ENCODE measurements around the gene FBN1. TPM values are rescaled to one million over a fixed set of nuclear protein-coding genes. Genes with fewer than 3 reads are reported as not detected.

Gene FBN1
- total and polyA plus RNA-seq, 8 donors = 4.7 to 384 (median 42.6) TPM

- Histone ChIP-seq H3K27me3 (no peaks in the 10 kb centered on the region), H3K27ac (peak overlapping the region in 4 of 5 donors; percentile 22 to 57 (median 40)), H3K4me3 (no peak overlapping the region), H3K4me1 (peaks cover 0 to 32% (median 20%) of the 10 kb centered on the region in 4 donors), H3K9me3 (no peaks in the 10 kb centered on the region), H3K36me3 (no peaks in the 10 kb centered on the region)
- WGBS, 5 donors = 54 to 62% (median 56%) methylated on average over 5 of the region's 5 CpGs
- peak in 1 of 2 donors; percentile 75 for DNase-seq
- no peak for TF ChIP-seq EP300 (IDR thresholded peaks at IDR 0.05)
- no peak for TF ChIP-seq POLR2A (IDR thresholded peaks at IDR 0.05)
- no peak for TF ChIP-seq POLR2AphosphoS5 (IDR thresholded peaks at IDR 0.05)
- no peak for TF ChIP-seq CTCF (IDR thresholded peaks at IDR 0.05)
- intact Hi-C loops (cut with DNase I; ENCODE audit: low total_unique reads) = no loop called here
These were observed 86.2 kb downstream of the FBN1 start for GRCh38 chr15:48559285-48559684.

GRCh38 chr15:48558226-48558625, 87.3 kb downstream of the FBN1 start:
- H3K4me1 ChIP-seq = peaks cover 0 to 32% (median 20%) of the 10 kb centered on the region in 4 donors
- no peaks in the 10 kb centered on the region for H3K27me3 ChIP-seq
- intact Hi-C loops (cut with DNase I; ENCODE audit: low total_unique reads) = no loop called here
- H3K27ac ChIP-seq = peak overlapping the region in 1 of 5 donors; percentile 30
- H3K9me3 ChIP-seq = no peaks in the 10 kb centered on the region
- H3K36me3 ChIP-seq = no peaks in the 10 kb centered on the region
- TF ChIP-seq POLR2A (IDR thresholded peaks at IDR 0.05) (no peak), POLR2AphosphoS5 (IDR thresholded peaks at IDR 0.05) (no peak), CTCF (IDR thresholded peaks at IDR 0.05) (no peak), EP300 (IDR thresholded peaks at IDR 0.05) (no peak)
- H3K4me3 ChIP-seq = no peak overlapping the region
- DNase-seq = no peak

- 56 to 73% (median 68%) methylated on average over 8 of the region's 8 CpGs for WGBS, 5 donors
- H3K4me1 ChIP-seq = peaks cover 0 to 32% (median 20%) of the 10 kb centered on the region in 4 donors
- H3K9me3 ChIP-seq = no peaks in the 10 kb centered on the region
- no peak overlapping the region for H3K4me3 ChIP-seq
- DNase-seq = peak in 1 of 2 donors; percentile 40
- intact Hi-C loops (cut with DNase I; ENCODE audit: low total_unique reads) = no loop called here
- no peaks in the 10 kb centered on the region for H3K36me3 ChIP-seq
- no peaks in the 10 kb centered on the region for H3K27me3 ChIP-seq
- H3K27ac ChIP-seq = no peak overlapping the region
- TF ChIP-seq POLR2A (IDR thresholded peaks at IDR 0.05) (no peak), CTCF (IDR thresholded peaks at IDR 0.05) (no peak), EP300 (IDR thresholded peaks at IDR 0.05) (no peak), POLR2AphosphoS5 (IDR thresholded peaks at IDR 0.05) (no peak)
These were observed 88.2 kb downstream of the FBN1 start for GRCh38 chr15:48557335-48557734.

GRCh38 chr15:48556159-48556897, 89.2 kb downstream of the FBN1 start:
- peaks cover 0 to 32% (median 20%) of the 10 kb centered on the region in 4 donors for H3K4me1 ChIP-seq
- WGBS, 5 donors = 84 to 91% (median 88%) methylated on average over 7 of the region's 7 CpGs

More at GRCh38 chr15:48556159-48556897, 89.2 kb downstream of the FBN1 start:
- Histone ChIP-seq H3K27ac (no peak overlapping the region), H3K4me3 (no peak overlapping the region), H3K27me3 (no peaks in the 10 kb centered on the region), H3K36me3 (no peaks in the 10 kb centered on the region), H3K9me3 (no peaks in the 10 kb centered on the region)
- no peak for DNase-seq
- intact Hi-C loops (cut with DNase I; ENCODE audit: low total_unique reads) = no loop called here
- TF ChIP-seq POLR2AphosphoS5 (IDR thresholded peaks at IDR 0.05) (no peak), POLR2A (IDR thresholded peaks at IDR 0.05) (no peak), EP300 (IDR thresholded peaks at IDR 0.05) (no peak), CTCF (IDR thresholded peaks at IDR 0.05) (no peak)
